K562 (cell line): Measurements from ENCODE around the gene CALML6. TPM values are rescaled to one million over a fixed set of nuclear protein-coding genes. Genes with fewer than 3 reads are reported as not detected.

Experiments
- CHD7 ChIP-seq: fragments of 200-600 bp; sonication (generic); IDR thresholded peaks from one replicate; pipeline ENCODE4 v1.6.1; 2012; ENCODE audit warnings: mild to moderate bottlenecking, low read depth, low read length, inconsistent platforms
- PPARD ChIP-seq: fragments of 250-450 bp; sonication (Bioruptor Pico); IDR thresholded peaks from 2 replicates; pipeline ENCODE4 v1.8.0; 2022; ENCODE audit warnings: inconsistent platforms, mild to moderate bottlenecking, moderate library complexity
- TAF15 ChIP-seq: fragments of 200-400 bp; formaldehyde crosslinking; IDR thresholded peaks from 2 replicates; pipeline ENCODE4 v1.6.1; 2017; ENCODE audit warnings: mild to moderate bottlenecking, low read depth, low read length, moderate library complexity
- ZNF316 ChIP-seq: fragments of 450-650 bp; IDR thresholded peaks from 2 replicates; pipeline ENCODE4 v1.6.1; 2016
- polyA plus RNA-seq, 8 experiments: library from polyadenylated mRNA; depleted of rRNA in 4 of 8; stranded (reverse) in 5 of 8; unstranded in 3 of 8; fragments of >200 nt; fragmentation: Nextera tagmentation in 2 of 8; fragmentation: Illumina TruSeq in 1 of 8; extraction: Ambion mirVana in 2 of 8; extraction: Trizol in 1 of 8; gene quantifications; 2 replicates each; pipeline versions ENCODE4 v1.2.1 to v1.2.3, GENCODE V29; 2011 to 2014; ENCODE audit warnings: inconsistent platforms in 1 of 8, missing spikeins in 1 of 8
- total RNA-seq, 7 experiments: library from RNA; depleted of rRNA in 6 of 7; stranded (reverse); fragments of >200 nt in 6 of 7; fragmentation: Illumina TruSeq in 2 of 7; extraction: Trizol in 2 of 7; gene quantifications; 2 replicates each; pipeline versions ENCODE4 v1.2.1 to v1.2.3, GENCODE V29; 2011 to 2021; ENCODE audit warnings: low replicate concordance in 1 of 7

CALML6 gene
- total and polyA plus RNA-seq, 9 of the 15 experiments (the other 6 are each of a cell fraction or from before 2014, with no cell fraction given): 0.14 TPM; not detected in 8

- TF ChIP-seq CHD7 (no peak), PPARD (CRISPR knock-in tag) (no peak), ZNF316 (peak; percentile 52; the same call in 1 of the 2 replicates), TAF15 (no peak)
Measured at GRCh38 chr1:1880617-1881312, 34.3 kb upstream of the CALML6 start (continued).
